Measurements from ENCODE around the gene TARS2.

Gene TARS2

DNA sequence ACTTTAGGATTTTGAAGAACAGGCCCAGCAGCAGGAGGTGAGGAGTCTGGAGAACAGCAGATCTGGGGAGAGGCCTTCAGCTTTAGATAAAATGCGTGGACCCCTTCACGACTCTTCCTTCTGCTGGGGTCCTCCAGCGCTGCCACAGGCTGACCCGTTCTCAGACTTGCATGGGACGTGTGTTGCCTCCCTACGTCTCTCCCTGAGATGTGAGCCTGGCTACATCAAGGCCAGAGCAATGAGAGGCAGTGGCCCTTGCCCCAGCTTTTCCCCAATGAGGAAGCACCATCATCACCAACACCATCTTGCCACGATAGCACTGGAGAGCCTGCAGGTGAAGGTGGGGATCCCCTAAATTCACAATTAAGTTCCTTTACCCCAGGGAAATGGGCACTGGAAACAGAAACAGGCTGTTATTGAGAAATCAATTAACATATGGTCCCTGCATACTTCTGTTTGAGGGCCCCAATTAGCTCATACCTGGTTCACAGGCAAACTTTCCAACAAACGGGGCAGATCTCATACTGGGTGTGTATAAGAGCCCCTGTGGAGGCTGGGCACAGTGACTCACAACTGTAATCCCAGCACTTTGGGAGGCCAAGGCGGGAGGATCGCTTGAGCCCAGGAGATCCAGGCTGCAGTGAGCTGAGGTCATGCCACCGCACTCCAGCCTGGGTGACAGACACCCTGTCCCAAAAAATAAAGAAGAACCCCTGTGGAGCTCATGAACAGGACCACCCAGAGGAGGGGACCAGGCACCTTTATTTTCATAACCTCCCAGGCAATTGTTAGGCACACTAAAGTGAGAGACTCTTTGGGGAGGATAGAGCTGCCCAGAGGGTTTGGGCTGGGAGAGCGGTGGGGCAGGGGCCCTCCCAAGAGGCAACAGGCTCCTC, 49.9 kb downstream of the TARS2 start:
- DNase-seq (ENCODE audit: low read depth): no peak

- DNase-seq (ENCODE audit: low read depth): no peak
These were observed 50.8 kb downstream of the TARS2 start for GRCh38 chr1:150537732-150538684.

- DNase-seq (ENCODE audit: low read depth): no peak
These were observed 56.4 kb downstream of the TARS2 start for GRCh38 chr1:150543500-150544143.

DNA sequence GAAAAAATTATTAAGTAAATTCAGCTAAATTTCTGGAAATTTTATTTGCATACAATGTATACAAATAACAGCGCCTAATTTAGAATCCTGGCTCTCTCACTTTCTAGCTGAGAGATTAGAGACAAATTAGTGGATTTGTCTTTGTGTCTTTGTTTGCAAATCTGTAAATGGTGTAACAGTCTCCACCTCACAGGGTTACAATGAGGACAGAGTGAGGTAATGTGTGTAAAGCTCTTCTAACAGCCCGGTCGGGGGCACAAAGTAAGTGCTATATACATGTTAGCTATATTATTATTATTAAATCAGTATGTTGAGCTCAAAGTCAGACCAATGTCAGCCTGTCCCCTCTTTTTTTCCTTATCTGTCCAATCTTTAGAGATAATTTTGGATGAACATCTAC, 57.0 kb downstream of the TARS2 start:
- DNase-seq (ENCODE audit: low read depth): no peak

DNA sequence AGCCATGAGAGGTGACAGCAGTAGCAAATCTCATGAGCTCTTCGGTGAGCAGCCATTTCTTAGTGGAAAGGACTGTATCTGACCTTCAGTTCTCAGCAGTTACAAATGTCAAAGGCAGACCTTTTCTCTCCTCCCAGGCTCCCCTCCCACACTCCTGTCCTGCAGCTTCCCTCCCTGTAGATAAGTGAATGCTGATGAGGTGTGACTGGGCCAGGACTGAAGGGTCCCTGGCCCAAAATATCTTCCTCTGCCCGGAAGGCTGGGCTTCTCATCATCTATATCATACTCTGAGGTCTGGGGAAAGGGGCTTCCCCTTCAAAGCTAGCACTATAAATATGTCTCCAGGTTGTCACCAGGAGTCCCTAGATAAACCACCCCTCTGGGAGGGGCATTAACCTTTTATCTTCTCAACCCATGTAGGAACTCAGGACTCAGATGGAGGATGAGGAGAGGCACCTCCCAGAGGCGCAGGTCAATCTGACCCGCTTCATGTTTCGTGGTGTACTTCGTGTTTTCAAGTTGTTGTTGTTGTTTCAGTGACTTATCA, 58.3 kb downstream of the TARS2 start:
- no peak for DNase-seq (ENCODE audit: low read depth)

GRCh38 chr1:150546294-150546937, 59.2 kb downstream of the TARS2 start:
- DNase-seq (ENCODE audit: low read depth): no peak

- no peak for DNase-seq (ENCODE audit: low read depth)
These were observed 61.1 kb downstream of the TARS2 start for GRCh38 chr1:150548324-150548631.

- DNase-seq (ENCODE audit: low read depth): no peak
These were observed 61.6 kb downstream of the TARS2 start, which contains the start of gene ADAMTSL4 for GRCh38 chr1:150548632-150549495. Gene ADAMTSL4, plus strand, starts transcription at chr1:150549408. Its CDS starts 2,881 bp downstream, at chr1:150552289.

GRCh38 chr1:150549496-150550221, 62.4 kb downstream of the TARS2 start:
- DNase-seq (ENCODE audit: low read depth): no peak

DNA sequence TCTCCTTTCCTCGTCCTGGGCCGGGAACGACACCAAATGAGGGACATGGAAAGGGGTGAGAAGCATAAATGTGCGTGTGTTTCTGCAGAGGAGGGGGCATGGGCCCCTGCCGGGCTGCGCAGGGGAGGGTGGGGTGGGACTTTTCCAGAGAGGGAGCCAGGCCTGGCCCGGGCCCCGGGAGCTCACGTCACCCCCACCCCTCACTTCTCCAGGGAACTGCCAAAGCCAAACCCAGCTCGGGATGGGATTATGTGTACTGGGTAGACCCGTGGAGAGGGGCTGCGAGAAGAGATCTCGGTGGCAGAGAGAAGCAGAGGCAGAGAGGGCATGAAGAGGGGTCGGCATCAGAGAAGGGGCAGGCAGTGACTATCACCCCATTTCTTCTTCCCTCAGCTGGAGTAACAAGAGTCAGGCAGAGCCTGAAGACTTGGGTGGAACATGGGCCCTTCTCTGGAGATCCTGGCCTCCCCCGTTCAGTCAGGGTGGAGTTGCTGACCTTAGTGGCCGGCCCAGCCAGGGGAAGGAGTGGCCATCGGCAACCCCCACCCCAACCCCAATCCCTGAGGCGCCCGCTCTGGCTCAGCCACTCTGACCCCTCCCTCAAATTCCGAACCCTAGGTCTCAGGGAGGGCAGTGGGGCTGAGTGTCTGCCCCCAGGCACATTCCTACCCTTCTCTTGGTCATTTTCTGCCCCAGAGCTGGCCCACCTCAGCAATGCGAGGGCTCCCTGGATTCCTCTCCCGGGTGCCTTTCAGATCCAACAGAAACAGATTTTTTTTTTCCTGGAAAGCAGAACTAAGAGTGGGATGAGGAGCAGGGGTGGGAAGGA, 63.2 kb downstream of the TARS2 start:
- DNase-seq (ENCODE audit: low read depth): no peak

- DNase-seq (ENCODE audit: low read depth): no peak
These were observed 64.0 kb downstream of the TARS2 start for GRCh38 chr1:150551051-150551783.

DNA sequence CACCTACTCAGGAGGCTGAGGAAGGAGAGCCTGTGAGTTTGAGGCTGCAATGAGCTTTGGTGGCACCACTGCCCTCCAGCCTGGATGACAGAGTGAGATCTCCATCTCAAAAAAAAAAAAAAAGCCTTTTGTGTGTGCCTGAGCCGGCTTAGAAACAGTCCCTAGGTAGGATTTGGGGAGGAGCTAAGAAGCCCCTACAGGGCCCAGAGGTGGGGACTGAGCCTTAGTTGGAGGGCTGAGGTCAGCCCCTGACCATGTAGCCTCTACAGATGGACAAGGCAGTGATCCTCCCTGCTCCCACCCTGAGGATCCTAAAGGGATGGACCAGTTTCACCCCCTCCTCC, 64.5 kb downstream of the TARS2 start:
- DNase-seq (ENCODE audit: low read depth): no peak

DNA sequence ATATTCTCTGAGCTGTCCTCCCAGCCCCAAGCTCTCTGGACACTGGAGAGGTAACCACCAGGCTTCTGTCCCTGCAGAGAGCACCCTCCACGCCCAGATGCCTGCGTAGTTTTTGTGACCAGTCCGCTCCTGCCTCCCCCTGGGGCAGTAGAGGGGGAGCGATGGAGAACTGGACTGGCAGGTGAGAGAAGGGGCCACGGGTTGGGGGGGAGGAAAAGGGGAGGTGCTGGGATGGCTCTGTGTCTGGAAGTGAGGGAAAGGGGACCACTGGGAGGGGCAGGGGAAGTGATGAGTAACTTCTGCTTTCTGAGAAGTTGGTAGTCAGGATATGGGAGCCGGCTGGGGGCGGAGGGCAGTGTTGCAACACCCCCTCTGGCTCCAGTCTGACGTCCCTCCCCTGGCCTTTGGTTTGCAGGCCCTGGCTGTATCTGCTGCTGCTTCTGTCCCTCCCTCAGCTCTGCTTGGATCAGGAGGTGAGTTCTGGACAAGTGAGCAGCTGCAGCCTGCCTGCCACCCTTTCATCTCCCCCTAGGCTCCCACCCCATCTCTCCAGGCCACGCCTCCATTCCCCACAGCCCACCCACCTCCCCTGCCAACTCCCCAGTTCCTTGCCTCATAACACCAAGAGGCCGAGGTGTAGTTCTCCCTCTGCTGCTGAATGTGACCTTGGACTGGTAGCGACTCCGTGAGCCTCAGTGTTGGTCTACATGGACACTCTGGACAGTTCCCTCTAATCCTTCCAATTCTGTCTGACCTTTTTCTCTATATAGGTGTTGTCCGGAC, 65.1 kb downstream of the TARS2 start:
- no peak for DNase-seq (ENCODE audit: low read depth)

DNA sequence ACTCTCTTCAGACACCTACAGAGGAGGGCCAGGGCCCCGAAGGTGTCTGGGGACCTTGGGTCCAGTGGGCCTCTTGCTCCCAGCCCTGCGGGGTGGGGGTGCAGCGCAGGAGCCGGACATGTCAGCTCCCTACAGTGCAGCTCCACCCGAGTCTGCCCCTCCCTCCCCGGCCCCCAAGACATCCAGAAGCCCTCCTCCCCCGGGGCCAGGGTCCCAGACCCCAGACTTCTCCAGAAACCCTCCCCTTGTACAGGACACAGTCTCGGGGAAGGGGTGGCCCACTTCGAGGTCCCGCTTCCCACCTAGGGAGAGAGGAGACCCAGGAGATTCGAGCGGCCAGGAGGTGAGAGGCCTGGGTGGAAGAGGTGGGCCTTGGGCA, 65.7 kb downstream of the TARS2 start:
- no peak for DNase-seq (ENCODE audit: low read depth)

GRCh38 chr1:150553392-150554085, 66.3 kb downstream of the TARS2 start:
- no peak for DNase-seq (ENCODE audit: low read depth)

DNA sequence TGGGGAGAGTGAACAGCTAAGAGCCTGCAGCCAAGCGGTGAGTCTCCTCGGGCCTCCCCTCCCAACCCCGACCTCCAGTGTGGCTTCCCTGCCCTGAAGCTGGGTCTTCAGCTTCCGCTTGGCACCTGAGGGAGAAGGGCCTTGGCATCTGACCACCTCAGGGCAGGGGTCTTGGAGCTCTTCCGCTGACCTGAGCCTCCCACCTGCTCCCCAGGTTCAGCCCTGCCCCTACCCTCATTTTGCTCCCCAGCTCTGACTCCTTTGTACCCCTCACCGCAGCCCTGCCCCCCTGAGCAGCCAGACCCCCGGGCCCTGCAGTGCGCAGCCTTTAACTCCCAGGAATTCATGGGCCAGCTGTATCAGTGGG, 66.8 kb downstream of the TARS2 start:
- no peak for DNase-seq (ENCODE audit: low read depth)

Data from activated T-helper 9 cell treated with anti-CD3 and anti-CD28 coated beads, Interleukin-2, amount 50 U/mL, for 16 hours (primary cell).